Lower lobe of right lung (tissue), 2 donors: ENCODE measurements around the gene HMSD. TPM values are rescaled to one million over a fixed set of nuclear protein-coding genes. Genes with fewer than 3 reads are reported as not detected.

Experiments used
- ATAC-seq, 2 donors: fragments of 200-7000 bp; cut with Tn5 transposase; one replicate each; pipeline ENCODE4 v1.9.1; 2020 to 2022; ENCODE audit warnings: mild to moderate bottlenecking in 2 of 2, moderate library complexity in 2 of 2
- DNase-seq: peaks from one replicate; pipeline ENCODE4 v3.0.0-alpha.2; 2020
- H3K27ac ChIP-seq: fragments of 200-600 bp; one replicate; pipeline ENCODE4 v1.8.0; 2022
- H3K27me3 ChIP-seq: fragments of 200-600 bp; one replicate; pipeline ENCODE4 v1.8.0; 2022; ENCODE audit warnings: low read depth
- H3K36me3 ChIP-seq: fragments of 200-600 bp; one replicate; pipeline ENCODE4 v1.8.0; 2022; ENCODE audit warnings: mild to moderate bottlenecking
- H3K4me1 ChIP-seq: fragments of 200-600 bp; one replicate; pipeline ENCODE4 v1.8.0; 2022
- H3K4me3 ChIP-seq: fragments of 200-600 bp; one replicate; pipeline ENCODE4 v1.8.0; 2022; ENCODE audit warnings: mild to moderate bottlenecking
- H3K9me3 ChIP-seq: fragments of 200-600 bp; one replicate; pipeline ENCODE4 v1.8.0; 2022
- CTCF ChIP-seq: fragments of 200-600 bp; IDR thresholded peaks from one replicate; pipeline ENCODE4 v1.8.0; 2022; ENCODE audit warnings: antibody characterized with exemption, mild to moderate bottlenecking
- intact Hi-C: fragments of 100-400 bp; cut with DNase I; formaldehyde crosslinking; loops from one replicate; pipeline ENCODE4 v1.11.0; 2022
- total RNA-seq: library from RNA; stranded (reverse); fragmentation: NEBNext Ultra II Directional; extraction: Animal tissue kit (Norgen Biotek cat#: 25700); gene quantifications from one replicate; pipeline ENCODE4 v1.2.1, GENCODE V29; 2021
- donor health status: DM: no; HTN: yes; CAD: no; lungs with severe emphysema.

HMSD gene
- total RNA-seq, 1 donor from 2014 or later: 1.6 TPM

- DNase-seq (no peak), ATAC-seq (no peak)
- Histone ChIP-seq H3K4me1 (no peaks in the 10 kb centered on the region), H3K9me3 (no peaks in the 10 kb centered on the region), H3K27ac (no peak within 1 kb of the TSS), H3K27me3 (no peaks in the 10 kb centered on the region), H3K4me3 (no peak within 1 kb of the TSS), H3K36me3 (no peaks in the 10 kb centered on the region)
- intact Hi-C loops: no loop called here
- TF ChIP-seq CTCF: no peak
These were observed 41.4 kb upstream of the HMSD start, which contains the start of gene SERPINB10 for GRCh38 chr18:63907664-63908063. TSS of gene SERPINB10 (plus strand) at chr18:63907958. CDS start at chr18:63915511, 7,553 bp downstream.

GRCh38 chr18:63908858-63909257, 40.2 kb upstream of the HMSD start:
- DNase-seq: no peak
- ATAC-seq: no peak
- H3K9me3 ChIP-seq: no peaks in the 10 kb centered on the region
- intact Hi-C loops: no loop called here
- H3K27me3 ChIP-seq: no peaks in the 10 kb centered on the region
- no peak overlapping the region for H3K4me3 ChIP-seq
- H3K27ac ChIP-seq: no peak overlapping the region
- H3K36me3 ChIP-seq: no peaks in the 10 kb centered on the region
- no peak for TF ChIP-seq CTCF
- no peaks in the 10 kb centered on the region for H3K4me1 ChIP-seq

GRCh38 chr18:63909870-63910269, 39.2 kb upstream of the HMSD start:
- no peak for TF ChIP-seq CTCF
- DNase-seq (no peak), ATAC-seq (no peak)
- intact Hi-C loops: no loop called here
- Histone ChIP-seq H3K9me3 (no peaks in the 10 kb centered on the region), H3K36me3 (no peaks in the 10 kb centered on the region), H3K27me3 (no peaks in the 10 kb centered on the region), H3K27ac (no peak overlapping the region), H3K4me3 (no peak overlapping the region), H3K4me1 (no peaks in the 10 kb centered on the region)

GRCh38 chr18:63917817-63918216, 31.3 kb upstream of the HMSD start:
- Histone ChIP-seq H3K27ac (no peak overlapping the region), H3K4me3 (no peak overlapping the region), H3K9me3 (no peaks in the 10 kb centered on the region), H3K4me1 (no peaks in the 10 kb centered on the region), H3K27me3 (no peaks in the 10 kb centered on the region), H3K36me3 (no peaks in the 10 kb centered on the region)
- ATAC-seq: no peak
- intact Hi-C loops: no loop called here
- no peak for TF ChIP-seq CTCF
- no peak for DNase-seq

- Histone ChIP-seq H3K27me3 (no peaks in the 10 kb centered on the region), H3K9me3 (no peaks in the 10 kb centered on the region), H3K4me3 (no peak overlapping the region), H3K27ac (no peak overlapping the region), H3K36me3 (no peaks in the 10 kb centered on the region), H3K4me1 (no peaks in the 10 kb centered on the region)
- no peak for TF ChIP-seq CTCF
- DNase-seq: no peak
- ATAC-seq: no peak
- intact Hi-C loops: no loop called here
These were observed 27.1 kb upstream of the HMSD start for GRCh38 chr18:63922049-63922448.

GRCh38 chr18:63924551-63924950, 24.6 kb upstream of the HMSD start:
- no peak for TF ChIP-seq CTCF
- Histone ChIP-seq H3K27ac (no peak overlapping the region), H3K4me1 (no peaks in the 10 kb centered on the region), H3K9me3 (no peaks in the 10 kb centered on the region), H3K36me3 (no peaks in the 10 kb centered on the region), H3K27me3 (no peaks in the 10 kb centered on the region), H3K4me3 (no peak overlapping the region)
- ATAC-seq (no peak), DNase-seq (no peak)
- intact Hi-C loops: no loop called here
